Sigmoid colon (tissue), 4 donors: Measurements from ENCODE around the gene TRABD2B.

Experiments
- EP300 ChIP-seq, 4 donors: sonication (generic); formaldehyde crosslinking; IDR thresholded peaks; one replicate each; pipeline ENCODE4 v1.6.1; 2017; ENCODE audit warnings: antibody characterized with exemption in 4 of 4
- TF ChIP-seq, protein P1 (sequence below), 4 experiments: fragments of 450-650 bp in 3 of 4; fragments of 200-600 bp in 1 of 4; IDR thresholded peaks; one replicate each; pipeline ENCODE4 v1.5.1; 2016 to 2019; ENCODE audit warnings: antibody characterized with exemption in 4 of 4, mild to moderate bottlenecking in 3 of 4, moderate library complexity in 2 of 4

DNA sequence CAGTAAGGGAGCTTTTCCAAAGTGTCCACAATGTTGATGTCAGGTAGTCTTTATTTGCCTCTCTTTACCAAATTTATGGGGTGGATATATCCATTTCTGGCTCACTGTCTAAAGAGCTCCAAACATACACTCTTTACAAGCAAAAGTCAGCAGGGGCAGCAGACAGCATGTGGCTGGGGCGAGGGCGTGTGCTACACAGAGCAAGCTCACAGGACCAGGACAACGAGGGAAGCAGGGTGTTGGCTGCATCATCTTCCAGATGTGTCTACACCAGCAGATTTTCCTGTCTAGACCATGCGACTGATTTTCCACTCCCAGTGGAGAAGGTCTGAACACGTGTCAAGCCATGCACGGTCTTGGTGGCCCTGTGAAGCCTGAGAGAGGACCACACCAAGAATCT, 123.8 kb downstream of the TRABD2B start:
- TF ChIP-seq, protein P1, sequence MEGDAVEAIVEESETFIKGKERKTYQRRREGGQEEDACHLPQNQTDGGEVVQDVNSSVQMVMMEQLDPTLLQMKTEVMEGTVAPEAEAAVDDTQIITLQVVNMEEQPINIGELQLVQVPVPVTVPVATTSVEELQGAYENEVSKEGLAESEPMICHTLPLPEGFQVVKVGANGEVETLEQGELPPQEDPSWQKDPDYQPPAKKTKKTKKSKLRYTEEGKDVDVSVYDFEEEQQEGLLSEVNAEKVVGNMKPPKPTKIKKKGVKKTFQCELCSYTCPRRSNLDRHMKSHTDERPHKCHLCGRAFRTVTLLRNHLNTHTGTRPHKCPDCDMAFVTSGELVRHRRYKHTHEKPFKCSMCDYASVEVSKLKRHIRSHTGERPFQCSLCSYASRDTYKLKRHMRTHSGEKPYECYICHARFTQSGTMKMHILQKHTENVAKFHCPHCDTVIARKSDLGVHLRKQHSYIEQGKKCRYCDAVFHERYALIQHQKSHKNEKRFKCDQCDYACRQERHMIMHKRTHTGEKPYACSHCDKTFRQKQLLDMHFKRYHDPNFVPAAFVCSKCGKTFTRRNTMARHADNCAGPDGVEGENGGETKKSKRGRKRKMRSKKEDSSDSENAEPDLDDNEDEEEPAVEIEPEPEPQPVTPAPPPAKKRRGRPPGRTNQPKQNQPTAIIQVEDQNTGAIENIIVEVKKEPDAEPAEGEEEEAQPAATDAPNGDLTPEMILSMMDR (IDR thresholded peaks at IDR 0.05) = no peak
- no peak for TF ChIP-seq EP300 (IDR thresholded peaks at IDR 0.05)
